Ascending aorta (tissue), 2 donors: ENCODE data around the gene CYP19A1. TPM values are rescaled to one million over a fixed set of nuclear protein-coding genes. Genes with fewer than 3 reads are reported as not detected.

Experiments used
- DNase-seq, 2 donors: peaks; one replicate each; pipeline ENCODE4 v3.0.0-alpha.2; 2019; ENCODE audit warnings: low spot score in 2 of 2
- H3K27ac ChIP-seq, 2 donors: fragments of 200-600 bp; sonication (generic); one replicate each; pipeline ENCODE4 v1.5.1; 2016 to 2017; ENCODE audit warnings: mild to moderate bottlenecking in 1 of 2
- H3K27me3 ChIP-seq: fragments of 200-600 bp; sonication (generic); one replicate; pipeline ENCODE4 v1.5.1; 2017
- H3K36me3 ChIP-seq, 2 donors: fragments of 200-600 bp; sonication (generic); one replicate each; pipeline ENCODE4 v1.5.1; 2016
- H3K4me1 ChIP-seq, 2 donors: fragments of 200-600 bp; sonication (generic); one replicate each; pipeline ENCODE4 v1.5.1; 2016 to 2017; ENCODE audit warnings: mild to moderate bottlenecking in 1 of 2
- H3K4me3 ChIP-seq, 2 donors: fragments of 200-600 bp; sonication (generic); one replicate each; pipeline ENCODE4 v1.5.1; 2016 to 2017; ENCODE audit warnings: mild to moderate bottlenecking in 1 of 2
- H3K9me3 ChIP-seq, 2 donors: fragments of 200-600 bp; sonication (generic); one replicate each; pipeline ENCODE4 v1.5.1; 2016
- CTCF ChIP-seq, 3 experiments: fragments of 200-600 bp in 2 of 3; fragments of 450-650 bp in 1 of 3; sonication (generic) in 2 of 3; IDR thresholded peaks; one replicate each; pipeline ENCODE4 v1.5.1; 2016 to 2019; ENCODE audit warnings: antibody characterized with exemption in 3 of 3, mild to moderate bottlenecking in 1 of 3, moderate library complexity in 1 of 3
- intact Hi-C: fragments of 100-400 bp; cut with DNase I; formaldehyde crosslinking; loops from one replicate; pipeline ENCODE4 v1.15.1; 2023
- total RNA-seq: library from RNA; depleted of rRNA; stranded (reverse); fragments of >200 nt; gene quantifications from one replicate; pipeline ENCODE4 v1.1.0, GENCODE V29; 2016

The CYP19A1 gene
- total RNA-seq, 1 donor from 2014 or later, result 95.7 TPM

- H3K36me3 ChIP-seq, result no peaks in the 10 kb centered on the region
- H3K27ac ChIP-seq, result no peak overlapping the region
- no peak for DNase-seq
- no peaks in the 10 kb centered on the region for H3K27me3 ChIP-seq
- intact Hi-C loops, result no loop called here
- H3K4me1 ChIP-seq, result no peaks in the 10 kb centered on the region
- no peaks in the 10 kb centered on the region for H3K9me3 ChIP-seq
- H3K4me3 ChIP-seq, result no peak overlapping the region
- no peak for TF ChIP-seq CTCF (IDR thresholded peaks at IDR 0.05)
Observed at GRCh38 chr15:51240066-51240465, 98.3 kb downstream of the CYP19A1 start.

- H3K4me3 ChIP-seq, result no peak overlapping the region
- no peak overlapping the region for H3K27ac ChIP-seq
- no peak for DNase-seq
- H3K36me3 ChIP-seq, result no peaks in the 10 kb centered on the region
- no peaks in the 10 kb centered on the region for H3K4me1 ChIP-seq
- no peaks in the 10 kb centered on the region for H3K27me3 ChIP-seq
- intact Hi-C loops, result no loop called here
- no peaks in the 10 kb centered on the region for H3K9me3 ChIP-seq
- no peak for TF ChIP-seq CTCF (IDR thresholded peaks at IDR 0.05)
Observed at GRCh38 chr15:51237816-51238215, 100.6 kb downstream of the CYP19A1 start.

- Histone ChIP-seq H3K27me3 (no peaks in the 10 kb centered on the region), H3K4me1 (no peaks in the 10 kb centered on the region), H3K4me3 (no peak overlapping the region), H3K27ac (no peak overlapping the region), H3K36me3 (no peaks in the 10 kb centered on the region), H3K9me3 (no peaks in the 10 kb centered on the region)
- no peak for TF ChIP-seq CTCF (IDR thresholded peaks at IDR 0.05)
- DNase-seq, result no peak
- intact Hi-C loops, result no loop called here
Observed at GRCh38 chr15:51234176-51234927, 104.0 kb downstream of the CYP19A1 start.

- no peak overlapping the region for H3K27ac ChIP-seq
- H3K4me1 ChIP-seq, result peaks cover 0 to 8% of the 10 kb centered on the region in 2 donors
- H3K36me3 ChIP-seq, result no peaks in the 10 kb centered on the region
- intact Hi-C loops, result no loop called here
- no peak overlapping the region for H3K4me3 ChIP-seq
- TF ChIP-seq CTCF (IDR thresholded peaks at IDR 0.05), result no peak
- DNase-seq, result no peak
- no peaks in the 10 kb centered on the region for H3K9me3 ChIP-seq
- H3K27me3 ChIP-seq, result no peaks in the 10 kb centered on the region
Observed at GRCh38 chr15:51232581-51232980, 105.8 kb downstream of the CYP19A1 start.

GRCh38 chr15:51229907-51230330 is 108.5 kb downstream of the CYP19A1 start:
- no peak overlapping the region for H3K4me3 ChIP-seq
- no peaks in the 10 kb centered on the region for H3K27me3 ChIP-seq
- intact Hi-C loops, result loop anchor here (1.0 to 5.0 kb wide), 4 partner anchors 37 to 151 kb away; no protein-coding TSS in a partner anchor
- no peaks in the 10 kb centered on the region for H3K9me3 ChIP-seq
- no peak for DNase-seq
- peak in 2 of 3 experiments; percentile 17 to 47 for TF ChIP-seq CTCF (IDR thresholded peaks at IDR 0.05)
- no peak overlapping the region for H3K27ac ChIP-seq
- peaks cover 0 to 9% of the 10 kb centered on the region in 2 donors for H3K4me1 ChIP-seq
- H3K36me3 ChIP-seq, result no peaks in the 10 kb centered on the region
